ENCODE results near the gene MBD5. TPM values are rescaled to one million over a fixed set of nuclear protein-coding genes. Genes with fewer than 3 reads are reported as not detected.

The MBD5 gene
- total and polyA plus RNA-seq, 2 donors (not counting 1 experiment from before 2014, with no cell fraction given) = 10.9 to 69.7 TPM

DNA sequence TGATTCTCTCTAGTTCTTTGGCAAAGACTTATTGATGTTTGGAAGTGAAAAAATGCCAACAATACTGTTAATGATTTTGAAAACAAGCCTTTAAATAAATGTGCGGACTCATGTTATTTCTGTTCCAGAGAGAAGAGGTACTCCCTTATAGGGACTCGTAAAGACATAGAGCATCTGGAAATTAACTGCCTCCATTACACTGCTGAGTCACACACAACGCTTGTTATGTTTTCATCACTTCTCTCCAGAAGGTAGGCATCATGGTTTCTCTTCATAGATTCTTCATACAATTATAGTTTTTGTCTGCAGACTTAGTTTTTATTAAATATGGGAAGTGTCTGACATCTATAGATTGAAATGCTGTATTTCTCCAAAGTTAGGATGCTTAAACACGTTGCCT is 321.2 kb downstream of the MBD5 start:
- no peak overlapping the region for H3K27ac ChIP-seq (ENCODE audit: low read length in 2 of 2)
- no peaks in the 10 kb centered on the region for H4K20me1 ChIP-seq (ENCODE audit: control insufficient read depth, insufficient read depth, low read length, poor library complexity, severe bottlenecking)
- H3K4me2 ChIP-seq (replicated peaks; ENCODE audit: low read depth, low read length, poor library complexity, severe bottlenecking) = no peak overlapping the region
- Mint-ChIP-seq H3K9me3 (ENCODE audit: insufficient read depth) (no peaks in the 10 kb centered on the region), H3K4me3 (no peak overlapping the region), H3K27me3 (no peaks in the 10 kb centered on the region), H3K27ac (no peak overlapping the region), H3K4me1 (peaks cover 7% of the 10 kb centered on the region)
- ChIA-PET CTCF (no interaction called here), POLR2A (no interaction called here)
- no peaks in the 10 kb centered on the region for H3K79me2 ChIP-seq (ENCODE audit: control insufficient read depth, insufficient read depth, low read length)
- no peak overlapping the region for H3K9ac ChIP-seq (ENCODE audit: low read length)
- no peak for ATAC-seq (ENCODE audit: low read depth)
- no peak for DNase-seq
- no peaks in the 10 kb centered on the region for H3K27me3 ChIP-seq (replicated peaks in 1 of 4; ENCODE audit: control extremely low read depth in 1 of 4, control insufficient read depth in 3 of 4, insufficient read depth in 4 of 4, low read length in 3 of 4)
- WGBS (ENCODE audit: insufficient coverage) = no CpG with 5 or more reads among the region's 4 CpGs
- intact Hi-C loops (cut with micrococcal nuclease) = no loop called here
- peaks cover 6 to 7% of the 10 kb centered on the region in 2 experiments for H3K36me3 ChIP-seq (replicated peaks in 1 of 2; ENCODE audit: control extremely low read depth in 1 of 2, control insufficient read depth in 1 of 2, extremely low read depth in 1 of 2, insufficient read depth in 2 of 2, low read length in 1 of 2)
- H2AFZ ChIP-seq (ENCODE audit: insufficient read depth, low read depth, low read length, poor library complexity, severe bottlenecking) = no peak overlapping the region
- peaks cover 0 to 6% (median 0%) of the 10 kb centered on the region in 3 donors for H3K9me3 ChIP-seq (ENCODE audit: control extremely low read depth in 1 of 3, control insufficient read depth in 2 of 3, insufficient read depth in 1 of 3, low read length in 2 of 3)
- no peak overlapping the region for H3K4me3 ChIP-seq (ENCODE audit: control extremely low read depth in 1 of 5, extremely low read depth in 1 of 5, insufficient read depth in 1 of 5, low read depth in 2 of 5, low read length in 4 of 5)
- TF ChIP-seq EZH2 (IDR thresholded peaks at IDR 0.05; ENCODE audit: borderline replicate concordance, insufficient read depth, low read depth, low read length, poor library complexity, severe bottlenecking) = no peak
- TF ChIP-seq, protein P1, sequence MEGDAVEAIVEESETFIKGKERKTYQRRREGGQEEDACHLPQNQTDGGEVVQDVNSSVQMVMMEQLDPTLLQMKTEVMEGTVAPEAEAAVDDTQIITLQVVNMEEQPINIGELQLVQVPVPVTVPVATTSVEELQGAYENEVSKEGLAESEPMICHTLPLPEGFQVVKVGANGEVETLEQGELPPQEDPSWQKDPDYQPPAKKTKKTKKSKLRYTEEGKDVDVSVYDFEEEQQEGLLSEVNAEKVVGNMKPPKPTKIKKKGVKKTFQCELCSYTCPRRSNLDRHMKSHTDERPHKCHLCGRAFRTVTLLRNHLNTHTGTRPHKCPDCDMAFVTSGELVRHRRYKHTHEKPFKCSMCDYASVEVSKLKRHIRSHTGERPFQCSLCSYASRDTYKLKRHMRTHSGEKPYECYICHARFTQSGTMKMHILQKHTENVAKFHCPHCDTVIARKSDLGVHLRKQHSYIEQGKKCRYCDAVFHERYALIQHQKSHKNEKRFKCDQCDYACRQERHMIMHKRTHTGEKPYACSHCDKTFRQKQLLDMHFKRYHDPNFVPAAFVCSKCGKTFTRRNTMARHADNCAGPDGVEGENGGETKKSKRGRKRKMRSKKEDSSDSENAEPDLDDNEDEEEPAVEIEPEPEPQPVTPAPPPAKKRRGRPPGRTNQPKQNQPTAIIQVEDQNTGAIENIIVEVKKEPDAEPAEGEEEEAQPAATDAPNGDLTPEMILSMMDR (IDR thresholded peaks at IDR 0.05) = no peak
- peaks cover 0 to 4% of the 10 kb centered on the region in 2 donors for H3K4me1 ChIP-seq (ENCODE audit: control insufficient read depth in 2 of 2, insufficient read depth in 2 of 2, low read length in 2 of 2)

DNA sequence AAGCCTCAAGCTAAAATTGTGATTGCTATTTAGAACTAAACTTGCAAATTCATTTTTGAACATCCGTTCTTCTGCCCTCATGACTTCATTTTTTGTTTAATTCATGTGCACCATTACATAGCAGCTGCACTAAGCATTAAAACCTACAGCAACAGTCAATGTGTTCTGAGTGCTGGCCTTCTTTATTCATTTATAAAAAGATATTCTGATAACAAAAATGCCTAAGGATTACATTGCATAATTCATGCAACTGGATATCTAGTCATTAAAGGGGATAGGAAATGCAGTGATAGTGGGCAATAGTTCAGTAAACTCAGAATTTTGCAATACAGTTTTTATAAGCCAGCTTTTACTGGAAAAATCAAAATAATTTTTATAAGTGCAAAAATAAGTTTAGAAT is 329.3 kb downstream of the MBD5 start:
- no peaks in the 10 kb centered on the region for H3K9me3 Mint-ChIP-seq (ENCODE audit: insufficient read depth)
- H3K4me3 Mint-ChIP-seq = no peak overlapping the region
- peaks cover 0 to 2% of the 10 kb centered on the region in 2 experiments for H3K36me3 ChIP-seq (replicated peaks in 1 of 2; ENCODE audit: control extremely low read depth in 1 of 2, control insufficient read depth in 1 of 2, extremely low read depth in 1 of 2, insufficient read depth in 2 of 2, low read length in 1 of 2)
- WGBS (ENCODE audit: insufficient coverage) = 100% methylated on average over 1 of the region's 1 CpG
- TF ChIP-seq, protein P1 (IDR thresholded peaks at IDR 0.05) = no peak
- no peak for TF ChIP-seq EZH2 (IDR thresholded peaks at IDR 0.05; ENCODE audit: borderline replicate concordance, insufficient read depth, low read depth, low read length, poor library complexity, severe bottlenecking)
- H3K4me2 ChIP-seq (replicated peaks; ENCODE audit: low read depth, low read length, poor library complexity, severe bottlenecking) = no peak overlapping the region
- no peak overlapping the region for H3K27ac ChIP-seq (ENCODE audit: low read length in 2 of 2)
- peaks cover 0 to 4% of the 10 kb centered on the region in 2 donors for H3K4me1 ChIP-seq (ENCODE audit: control insufficient read depth in 2 of 2, insufficient read depth in 2 of 2, low read length in 2 of 2)
- H3K9ac ChIP-seq (ENCODE audit: low read length) = no peak overlapping the region
- POLR2A ChIA-PET = no interaction called here
- intact Hi-C loops (cut with micrococcal nuclease) = no loop called here
- H3K4me1 Mint-ChIP-seq = peaks cover 7% of the 10 kb centered on the region
- H3K27me3 Mint-ChIP-seq = no peaks in the 10 kb centered on the region
- H3K9me3 ChIP-seq (ENCODE audit: control extremely low read depth in 1 of 3, control insufficient read depth in 2 of 3, insufficient read depth in 1 of 3, low read length in 2 of 3) = peaks cover 0 to 4% (median 0%) of the 10 kb centered on the region in 3 donors
- no peak overlapping the region for H2AFZ ChIP-seq (ENCODE audit: insufficient read depth, low read depth, low read length, poor library complexity, severe bottlenecking)
- H3K27ac Mint-ChIP-seq = no peak overlapping the region
- H3K4me3 ChIP-seq (ENCODE audit: control extremely low read depth in 1 of 5, extremely low read depth in 1 of 5, insufficient read depth in 1 of 5, low read depth in 2 of 5, low read length in 4 of 5) = no peak overlapping the region
- no peak for DNase-seq
- no peaks in the 10 kb centered on the region for H3K79me2 ChIP-seq (ENCODE audit: control insufficient read depth, insufficient read depth, low read length)
- CTCF ChIA-PET = no interaction called here
- no peak for ATAC-seq (ENCODE audit: low read depth)
- H3K27me3 ChIP-seq (replicated peaks in 1 of 4; ENCODE audit: control extremely low read depth in 1 of 4, control insufficient read depth in 3 of 4, insufficient read depth in 4 of 4, low read length in 3 of 4) = no peaks in the 10 kb centered on the region
- H4K20me1 ChIP-seq (ENCODE audit: control insufficient read depth, insufficient read depth, low read length, poor library complexity, severe bottlenecking) = no peaks in the 10 kb centered on the region
